Esophagus muscularis mucosa (tissue), 4 donors: ENCODE results near the gene ZNF652. TPM values are rescaled to one million over a fixed set of nuclear protein-coding genes. Genes with fewer than 3 reads are reported as not detected.
A peak's percentile ranks its signal among the peaks of the same experiment; 100 is the strongest.

Experiments used
- DNase-seq: peaks from one replicate; pipeline ENCODE4 v3.0.0-alpha.2; 2017; ENCODE audit errors: extremely low spot score
- H3K27ac ChIP-seq, 4 donors: fragments of 200-600 bp; sonication (generic); replicated peaks in 1 of 4; 1 replicate in 3 of 4; 2 replicates in 1 of 4; pipeline ENCODE4 v1.5.1; 2016 to 2019; ENCODE audit warnings: mild to moderate bottlenecking in 1 of 4
- H3K27me3 ChIP-seq, 4 donors: fragments of 200-600 bp; sonication (generic); one replicate each; pipeline versions ENCODE4 v1.5.1 to v1.6.0; 2016 to 2019
- H3K36me3 ChIP-seq, 4 donors: fragments of 200-600 bp; sonication (generic); one replicate each; pipeline ENCODE4 v1.5.1; 2016 to 2019
- H3K4me1 ChIP-seq, 4 donors: fragments of 200-600 bp; sonication (generic); one replicate each; pipeline ENCODE4 v1.5.1; 2016 to 2019
- H3K4me3 ChIP-seq, 4 donors: fragments of 200-600 bp; sonication (generic); 1 replicate in 2 of 4; 2 replicates in 2 of 4; pipeline ENCODE4 v1.5.1; 2016 to 2019; ENCODE audit warnings: mild to moderate bottlenecking in 4 of 4, moderate library complexity in 1 of 4
- H3K9me3 ChIP-seq, 4 donors: fragments of 200-600 bp; sonication (generic); 1 replicate in 3 of 4; 2 replicates in 1 of 4; pipeline ENCODE4 v1.5.1; 2016 to 2019
- EP300 ChIP-seq: sonication (generic); formaldehyde crosslinking; IDR thresholded peaks from one replicate; pipeline ENCODE4 v1.6.1; 2017; ENCODE audit warnings: antibody characterized with exemption
- POLR2A ChIP-seq: fragments of 450-650 bp; IDR thresholded peaks from one replicate; pipeline ENCODE4 v1.6.1; 2017; ENCODE audit warnings: antibody characterized with exemption, moderate library complexity, mild to moderate bottlenecking, low read depth
- POLR2AphosphoS5 ChIP-seq, 2 donors: sonication (generic); formaldehyde crosslinking; IDR thresholded peaks; one replicate each; pipeline ENCODE4 v1.6.1; 2017; ENCODE audit warnings: antibody characterized with exemption in 2 of 2
- WGBS: methylation state at CpG from one replicate; pipeline ENCODE4 v1.1.5; 2018; 5-methylcytosine and 5-hydroxymethylcytosine counted together
- intact Hi-C: fragments of 100-400 bp; cut with DNase I; formaldehyde crosslinking; loops from one replicate; pipeline ENCODE4 v1.15.1; 2023
- total RNA-seq, 4 donors: library from RNA; depleted of rRNA; stranded (reverse); fragments of >200 nt; gene quantifications; one replicate each; pipeline versions ENCODE4 v1.1.0 to v1.2.1, GENCODE V29; 2016
- TF ChIP-seq, protein P1 (sequence below), 3 experiments: fragments of 200-600 bp in 2 of 3; fragments of 450-650 bp in 1 of 3; sonication (generic) in 2 of 3; IDR thresholded peaks; one replicate each; pipeline ENCODE4 v1.5.1; 2017 to 2019; ENCODE audit warnings: antibody characterized with exemption in 3 of 3, mild to moderate bottlenecking in 2 of 3, moderate library complexity in 1 of 3

Gene ZNF652
- total RNA-seq, 4 donors from 2014 or later = 59.3 to 100.0 (median 83.0) TPM

GRCh38 chr17:49402706-49403105, 40.7 kb upstream of the ZNF652 start:
- Histone ChIP-seq H3K9me3 (no peaks in the 10 kb centered on the region), H3K4me3 (no peak overlapping the region), H3K27ac (no peak overlapping the region), H3K27me3 (no peaks in the 10 kb centered on the region), H3K4me1 (peaks cover 0 to 16% (median 10%) of the 10 kb centered on the region in 4 donors), H3K36me3 (peaks cover 35 to 50% (median 48%) of the 10 kb centered on the region in 4 donors)
- intact Hi-C loops = no loop called here
- WGBS = 77% methylated on average over 4 of the region's 6 CpGs
- TF ChIP-seq POLR2A (no peak), POLR2AphosphoS5 (IDR thresholded peaks at IDR 0.05) (no peak), EP300 (no peak)
- TF ChIP-seq, protein P1, sequence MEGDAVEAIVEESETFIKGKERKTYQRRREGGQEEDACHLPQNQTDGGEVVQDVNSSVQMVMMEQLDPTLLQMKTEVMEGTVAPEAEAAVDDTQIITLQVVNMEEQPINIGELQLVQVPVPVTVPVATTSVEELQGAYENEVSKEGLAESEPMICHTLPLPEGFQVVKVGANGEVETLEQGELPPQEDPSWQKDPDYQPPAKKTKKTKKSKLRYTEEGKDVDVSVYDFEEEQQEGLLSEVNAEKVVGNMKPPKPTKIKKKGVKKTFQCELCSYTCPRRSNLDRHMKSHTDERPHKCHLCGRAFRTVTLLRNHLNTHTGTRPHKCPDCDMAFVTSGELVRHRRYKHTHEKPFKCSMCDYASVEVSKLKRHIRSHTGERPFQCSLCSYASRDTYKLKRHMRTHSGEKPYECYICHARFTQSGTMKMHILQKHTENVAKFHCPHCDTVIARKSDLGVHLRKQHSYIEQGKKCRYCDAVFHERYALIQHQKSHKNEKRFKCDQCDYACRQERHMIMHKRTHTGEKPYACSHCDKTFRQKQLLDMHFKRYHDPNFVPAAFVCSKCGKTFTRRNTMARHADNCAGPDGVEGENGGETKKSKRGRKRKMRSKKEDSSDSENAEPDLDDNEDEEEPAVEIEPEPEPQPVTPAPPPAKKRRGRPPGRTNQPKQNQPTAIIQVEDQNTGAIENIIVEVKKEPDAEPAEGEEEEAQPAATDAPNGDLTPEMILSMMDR (IDR thresholded peaks at IDR 0.05) = no peak
- no peak for DNase-seq

DNA sequence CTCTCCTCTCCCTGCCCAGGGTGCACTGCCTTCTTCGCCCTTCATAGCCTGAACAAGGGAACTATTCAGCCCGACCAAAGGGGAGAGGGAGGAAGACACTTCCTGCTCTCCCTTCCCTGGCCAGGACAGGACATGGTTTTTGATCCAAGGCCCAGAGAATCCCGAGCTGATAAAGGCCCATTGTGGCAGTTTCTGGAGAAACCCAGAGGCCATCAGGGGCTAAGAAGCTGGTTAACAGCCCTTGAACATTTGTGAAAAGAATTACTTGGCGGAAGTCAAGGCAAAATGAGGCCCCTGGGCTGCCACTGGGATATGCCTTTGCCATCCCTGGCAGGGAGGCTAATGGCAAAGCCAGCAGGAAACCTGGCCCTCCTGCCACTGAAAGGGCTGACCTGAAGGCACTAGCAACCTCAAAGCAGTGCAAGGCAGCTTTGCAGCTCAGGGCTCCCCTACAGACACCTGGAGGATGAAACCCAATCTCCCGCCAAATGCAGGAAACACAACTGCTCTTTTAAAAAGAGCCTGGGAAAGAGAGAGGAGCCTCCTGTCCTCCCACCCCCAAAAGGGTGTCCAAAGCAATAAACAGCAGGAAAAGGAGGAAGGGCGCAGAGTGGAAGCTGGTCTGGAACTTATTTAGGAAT, 40.0 kb upstream of the ZNF652 start:
- peaks cover 0 to 16% (median 10%) of the 10 kb centered on the region in 4 donors for H3K4me1 ChIP-seq
- 74% methylated on average over 6 of the region's 6 CpGs for WGBS
- no peak overlapping the region for H3K4me3 ChIP-seq
- H3K27me3 ChIP-seq = no peaks in the 10 kb centered on the region
- H3K9me3 ChIP-seq = no peaks in the 10 kb centered on the region
- no peak for TF ChIP-seq POLR2A
- no peak for TF ChIP-seq EP300
- no peak for TF ChIP-seq POLR2AphosphoS5 (IDR thresholded peaks at IDR 0.05)
- TF ChIP-seq, protein P1 (IDR thresholded peaks at IDR 0.05) = no peak
- intact Hi-C loops = no loop called here
- H3K36me3 ChIP-seq = peaks cover 30 to 45% (median 42%) of the 10 kb centered on the region in 4 donors
- peak overlapping the region in 1 of 4 donors; percentile 36 for H3K27ac ChIP-seq
- no peak for DNase-seq

DNA sequence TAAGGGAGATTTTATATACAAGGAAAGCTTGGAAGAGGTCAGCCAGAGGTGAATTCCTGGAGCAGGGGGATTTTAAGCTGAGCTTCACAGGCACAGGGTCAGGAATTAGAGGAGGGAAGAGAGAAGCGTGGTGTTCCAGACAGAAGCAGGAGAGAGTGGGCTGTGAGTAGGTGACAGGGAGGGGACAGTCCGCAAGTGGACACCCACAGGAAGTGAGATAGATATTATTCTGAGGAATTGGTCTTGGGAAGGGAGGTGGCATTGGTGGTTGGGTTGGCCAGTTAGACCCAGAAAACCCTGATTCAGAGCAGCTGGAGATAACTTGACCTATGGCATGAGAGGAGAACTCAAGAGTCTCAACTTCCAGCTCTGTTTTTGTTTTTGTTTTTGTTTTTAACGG, 37.9 kb upstream of the ZNF652 start:
- H3K4me1 ChIP-seq = peaks cover 0 to 16% (median 10%) of the 10 kb centered on the region in 4 donors
- WGBS = 74% methylated on average over 3 of the region's 3 CpGs
- peaks cover 10 to 24% (median 21%) of the 10 kb centered on the region in 4 donors for H3K36me3 ChIP-seq
- no peaks in the 10 kb centered on the region for H3K9me3 ChIP-seq
- no peak for DNase-seq
- H3K4me3 ChIP-seq = no peak overlapping the region
- H3K27me3 ChIP-seq = no peaks in the 10 kb centered on the region
- H3K27ac ChIP-seq = no peak overlapping the region
- intact Hi-C loops = loop anchor here (5.0 kb wide), 1 partner anchor 38 kb away; the partner anchor contains the start of gene ZNF652
- TF ChIP-seq POLR2A (no peak), POLR2AphosphoS5 (IDR thresholded peaks at IDR 0.05) (no peak), EP300 (no peak)
- TF ChIP-seq, protein P1 (IDR thresholded peaks at IDR 0.05) = no peak

DNA sequence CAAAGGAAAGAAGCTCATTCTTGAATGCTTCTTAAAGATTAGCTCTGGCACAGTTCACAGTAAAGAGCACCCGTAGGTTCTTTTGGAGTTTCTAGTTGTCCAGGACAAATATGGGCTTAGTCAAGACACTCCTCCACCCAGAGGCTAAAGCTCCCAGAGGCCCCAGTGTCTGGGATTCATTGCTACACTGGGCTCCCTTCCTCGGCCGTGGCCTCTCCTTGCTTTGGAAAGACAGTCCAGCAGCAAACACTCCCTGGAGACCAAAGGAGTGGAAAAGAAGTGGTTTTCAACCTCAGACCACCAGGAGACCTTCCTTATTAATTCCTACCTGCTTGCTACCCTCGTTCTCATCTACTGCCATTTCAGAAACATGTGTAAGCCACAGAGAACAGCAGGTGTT, 35.5 kb upstream of the ZNF652 start:
- WGBS = 58% methylated on average over 4 of the region's 4 CpGs
- no peak for DNase-seq

More for the DNA sequence above, 35.5 kb upstream of the ZNF652 start:
- H3K36me3 ChIP-seq = peaks cover 0 to 2% (median under 1%) of the 10 kb centered on the region in 4 donors
- no peak overlapping the region for H3K4me3 ChIP-seq
- H3K4me1 ChIP-seq = peaks cover 4 to 24% (median 17%) of the 10 kb centered on the region in 4 donors
- intact Hi-C loops = loop anchor here (5.0 kb wide), 1 partner anchor 35 kb away; the partner anchor contains the start of gene ZNF652
- no peak for TF ChIP-seq POLR2AphosphoS5 (IDR thresholded peaks at IDR 0.05)
- TF ChIP-seq, protein P1 (IDR thresholded peaks at IDR 0.05) = no peak
- no peak for TF ChIP-seq POLR2A
- TF ChIP-seq EP300 = no peak
- no peaks in the 10 kb centered on the region for H3K9me3 ChIP-seq
- no peak overlapping the region for H3K27ac ChIP-seq
- H3K27me3 ChIP-seq = no peaks in the 10 kb centered on the region
